Measurements from ENCODE around the gene CRELD1.
A peak's percentile ranks its signal among the peaks of the same experiment; 100 is the strongest.
"Not testable (repeated sequence)": the region's sequence is repeated elsewhere in the genome, so short reads cannot be mapped to it uniquely, and the experiment has no call there.

CRELD1 gene, protein sequence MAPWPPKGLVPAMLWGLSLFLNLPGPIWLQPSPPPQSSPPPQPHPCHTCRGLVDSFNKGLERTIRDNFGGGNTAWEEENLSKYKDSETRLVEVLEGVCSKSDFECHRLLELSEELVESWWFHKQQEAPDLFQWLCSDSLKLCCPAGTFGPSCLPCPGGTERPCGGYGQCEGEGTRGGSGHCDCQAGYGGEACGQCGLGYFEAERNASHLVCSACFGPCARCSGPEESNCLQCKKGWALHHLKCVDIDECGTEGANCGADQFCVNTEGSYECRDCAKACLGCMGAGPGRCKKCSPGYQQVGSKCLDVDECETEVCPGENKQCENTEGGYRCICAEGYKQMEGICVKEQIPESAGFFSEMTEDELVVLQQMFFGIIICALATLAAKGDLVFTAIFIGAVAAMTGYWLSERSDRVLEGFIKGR

DNA sequence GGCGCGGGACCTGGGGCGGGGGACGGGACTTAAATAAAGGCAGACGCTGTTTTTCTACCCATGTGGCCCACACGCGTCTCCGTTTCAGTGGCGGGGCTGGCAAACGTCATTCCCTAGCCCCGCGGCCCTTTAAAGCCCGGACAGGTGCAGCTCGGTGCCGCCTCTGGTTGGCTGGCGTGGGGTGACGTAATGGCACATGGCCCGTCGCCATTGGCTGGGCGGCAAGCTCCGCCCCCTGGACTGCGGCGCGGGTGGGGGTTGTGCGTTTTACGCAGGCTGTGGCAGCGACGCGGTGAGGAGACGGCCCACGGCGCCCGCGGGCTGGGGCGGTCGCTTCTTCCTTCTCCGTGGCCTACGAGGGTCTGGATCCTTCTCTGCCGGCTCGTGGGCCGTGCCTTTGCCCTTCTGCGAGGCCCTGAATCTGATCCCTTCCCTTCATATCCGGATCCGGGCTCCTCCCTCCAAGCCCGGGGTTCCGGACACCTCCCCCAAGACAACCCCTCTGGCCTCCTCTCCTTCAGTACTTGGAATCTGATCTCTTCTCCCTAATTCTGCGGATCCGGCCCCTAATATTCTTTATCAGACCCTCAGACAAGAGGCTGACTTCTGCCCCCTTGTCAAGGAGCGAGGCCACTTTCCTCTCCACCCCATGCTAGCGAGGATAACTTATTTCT, at the start of gene CRELD1:
Gene CRELD1, plus strand, starts transcription at position 274 of the 674 bp plus-strand sequence. CDS start 605 bp downstream, outside the sequence.
- peak; percentile 96 for DNase-seq

DNA sequence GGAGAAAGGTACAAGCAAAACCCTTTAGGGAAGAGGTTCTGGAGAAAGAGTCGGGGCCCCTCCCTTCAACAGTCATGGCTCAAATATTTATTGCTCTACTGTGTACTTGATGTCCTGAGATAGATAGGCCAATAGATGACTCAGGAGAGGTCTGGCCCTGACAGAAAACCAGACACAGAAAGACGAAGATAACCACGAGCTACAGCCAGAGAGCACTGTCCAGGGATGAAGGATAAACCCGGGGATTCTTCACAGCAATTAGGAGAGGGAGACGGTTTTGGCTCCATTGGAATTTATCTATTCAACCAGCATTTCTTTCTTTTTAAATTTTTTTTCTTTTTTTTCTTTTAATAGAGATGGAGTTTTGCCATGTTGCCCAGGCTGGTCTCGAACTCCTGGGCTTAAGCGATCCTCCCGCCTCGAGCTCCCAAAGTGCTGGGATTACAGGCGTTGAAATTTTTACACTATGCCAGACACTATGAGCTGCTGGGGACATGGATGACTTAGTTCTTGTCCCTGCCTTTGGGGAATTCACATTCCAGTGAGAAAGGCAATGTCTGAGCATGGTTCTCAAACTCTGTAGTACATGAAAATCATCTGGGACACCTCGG, 49.0 kb upstream of the CRELD1 start:
- no peak for DNase-seq

DNA sequence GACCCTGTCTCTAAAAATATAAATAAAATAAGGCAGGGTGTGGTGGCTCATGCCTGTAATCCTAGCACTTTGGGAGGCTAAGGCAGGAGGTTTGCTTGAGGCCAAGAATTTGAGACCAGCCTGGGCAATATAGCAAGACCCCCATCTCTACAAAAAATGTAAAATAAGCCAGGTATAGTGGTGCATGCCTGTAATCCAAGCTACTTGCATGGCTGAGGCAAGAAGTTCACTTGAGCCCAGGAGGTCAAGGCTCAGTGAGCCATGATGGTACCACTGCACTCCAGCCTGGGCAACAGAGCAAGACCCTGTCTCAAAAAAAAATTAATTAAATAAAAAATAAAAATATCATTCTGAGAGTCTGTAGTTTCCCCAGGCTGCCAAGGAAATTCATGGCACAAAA, 47.3 kb upstream of the CRELD1 start:
- no peak for DNase-seq

DNA sequence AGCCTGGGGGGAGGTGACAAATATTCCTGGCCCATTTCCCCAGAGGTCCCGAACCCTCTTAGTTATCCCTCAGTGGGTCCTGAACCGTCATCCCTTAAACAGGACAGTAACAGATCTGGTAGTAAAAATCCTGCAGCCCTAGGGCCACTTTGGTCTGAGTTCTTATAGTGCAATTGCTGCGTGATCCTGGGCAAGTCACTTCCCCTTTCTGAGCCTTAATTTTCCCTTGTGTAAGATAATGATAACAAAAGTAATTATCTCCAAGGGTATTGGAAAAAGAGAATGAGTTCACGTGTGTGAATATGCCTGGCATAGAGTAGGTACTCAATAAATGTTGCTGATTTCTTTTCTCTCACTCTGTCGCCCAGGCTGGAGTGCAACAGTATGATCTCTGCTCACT, 46.2 kb upstream of the CRELD1 start:
- no peak for DNase-seq

DNA sequence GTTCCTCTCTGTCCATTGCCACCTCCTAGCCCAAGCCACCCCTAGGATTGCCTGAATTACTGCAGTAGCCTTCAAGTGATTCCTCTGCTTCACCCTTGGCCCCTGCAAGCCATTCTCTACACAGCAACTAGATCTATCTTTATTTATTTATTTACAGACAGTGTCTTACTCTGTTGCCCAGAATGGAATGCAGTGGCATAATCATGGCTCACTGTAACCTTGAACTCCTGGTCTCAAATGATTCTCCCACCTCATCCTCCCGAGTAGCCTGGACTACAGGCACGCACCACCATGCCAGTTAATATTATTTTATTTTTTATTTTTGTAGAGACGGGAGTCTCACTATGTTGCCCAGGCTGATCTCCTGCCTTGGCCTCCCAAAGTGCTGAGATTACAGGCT, 45.1 kb upstream of the CRELD1 start:
- no peak for DNase-seq

DNA sequence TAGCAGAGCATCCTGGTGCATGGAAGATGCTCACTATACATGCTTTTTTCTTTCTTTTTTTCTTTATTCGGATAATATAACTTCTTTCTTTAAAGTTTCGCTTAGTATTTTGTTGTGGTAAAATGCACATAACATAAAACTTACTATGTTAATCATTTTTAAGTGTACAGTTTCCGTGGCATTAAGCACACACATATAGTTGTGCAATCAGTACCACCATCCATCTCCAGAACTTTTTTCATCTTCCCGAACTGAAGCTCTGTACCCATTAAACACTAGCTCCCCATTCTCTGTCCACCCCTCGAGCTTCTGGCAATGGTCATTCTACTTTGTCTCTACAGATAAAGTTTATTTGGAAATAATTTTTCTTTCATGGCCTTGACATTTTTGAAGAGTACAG, 44.2 kb upstream of the CRELD1 start:
- no peak for DNase-seq

DNA sequence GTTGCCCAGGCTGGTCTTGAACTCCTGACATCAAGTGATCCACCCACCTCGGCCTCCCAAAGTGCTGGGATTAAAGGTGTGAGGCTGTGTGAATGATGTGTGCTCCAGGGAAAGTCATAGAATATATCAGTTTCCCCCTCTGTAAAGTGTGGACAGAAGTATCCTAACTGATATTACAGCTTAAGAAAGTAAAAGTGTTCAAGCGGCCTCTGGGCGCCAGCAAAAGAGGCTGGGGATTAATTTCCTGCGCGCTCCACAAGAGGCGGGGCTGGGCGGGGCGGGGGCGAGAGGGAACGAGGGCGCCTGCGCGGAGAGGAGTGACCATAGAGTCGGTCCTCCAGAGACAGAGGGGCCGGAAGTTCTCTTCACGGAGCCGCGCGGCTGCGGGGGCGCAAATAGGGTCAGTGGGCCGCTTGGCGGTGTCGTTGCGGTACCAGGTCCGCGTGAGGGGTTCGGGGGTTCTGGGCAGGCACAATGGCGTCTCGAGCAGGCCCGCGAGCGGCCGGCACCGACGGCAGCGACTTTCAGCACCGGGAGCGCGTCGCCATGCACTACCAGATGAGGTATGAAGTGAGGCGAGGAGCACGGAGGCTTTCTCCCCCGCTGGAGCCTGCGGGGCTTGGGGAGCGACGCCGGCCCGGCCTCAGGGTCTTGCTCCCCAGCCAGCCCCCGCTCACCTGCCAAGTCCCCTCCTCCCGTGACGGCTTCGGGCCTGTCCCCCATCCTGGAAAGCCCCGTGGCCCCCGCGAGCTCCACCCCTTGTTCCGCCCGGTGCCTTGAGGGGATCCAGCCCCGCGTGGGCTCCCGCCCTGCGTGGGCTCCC, 43.2 kb upstream of the CRELD1 start, which contains the start of gene JAGN1:
Gene JAGN1, plus strand, starts transcription at position 362 of the 823 bp plus-strand sequence. Its CDS starts 113 bp downstream, at position 475.
- peak; percentile 87 for DNase-seq

DNA sequence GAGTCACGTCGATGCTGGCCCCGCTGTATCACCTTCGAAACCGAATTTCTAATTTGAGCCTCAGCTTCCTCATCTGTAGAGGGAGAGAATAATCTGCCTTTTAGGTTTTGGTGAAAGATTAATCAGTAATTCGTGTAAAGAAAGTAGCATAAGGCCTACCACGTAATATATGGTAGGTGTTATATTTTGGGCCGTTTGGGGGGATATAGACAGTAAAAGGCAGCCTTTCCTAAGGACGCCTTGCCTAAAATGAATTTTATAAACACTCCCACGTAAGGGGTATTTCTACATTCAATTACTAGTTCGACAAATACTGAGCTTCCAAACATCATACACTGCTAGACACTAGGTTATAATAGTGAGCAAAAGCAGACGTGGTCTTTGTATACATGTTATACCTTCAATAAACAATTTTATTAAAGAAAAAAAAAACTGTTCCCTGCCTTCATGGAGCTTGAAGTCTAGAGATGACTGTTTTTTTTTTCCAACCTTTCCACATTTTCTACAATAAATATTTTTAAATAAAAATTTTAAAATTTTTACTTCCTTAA, 42.5 kb upstream of the CRELD1 start:
- no peak for DNase-seq

DNA sequence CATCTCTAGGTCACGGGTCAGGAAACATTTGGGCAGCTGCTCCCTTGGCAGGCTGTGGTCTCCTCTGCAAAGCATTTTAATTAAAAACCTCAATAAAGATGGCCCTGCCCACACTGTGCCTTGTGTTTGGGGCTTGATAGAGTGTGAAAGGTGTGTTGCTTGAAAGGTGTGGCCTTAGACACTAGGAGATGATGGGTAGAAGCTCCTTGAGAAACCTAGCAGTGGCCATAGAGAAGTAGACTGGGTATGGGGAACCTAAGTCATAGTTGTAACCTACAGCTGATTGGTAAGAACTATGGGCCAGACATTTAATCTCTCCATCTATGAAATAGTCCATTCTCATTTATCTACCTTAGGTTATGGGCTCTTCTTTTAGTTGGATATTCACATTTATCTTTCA, 39.9 kb upstream of the CRELD1 start:
- DNase-seq, result no peak

DNA sequence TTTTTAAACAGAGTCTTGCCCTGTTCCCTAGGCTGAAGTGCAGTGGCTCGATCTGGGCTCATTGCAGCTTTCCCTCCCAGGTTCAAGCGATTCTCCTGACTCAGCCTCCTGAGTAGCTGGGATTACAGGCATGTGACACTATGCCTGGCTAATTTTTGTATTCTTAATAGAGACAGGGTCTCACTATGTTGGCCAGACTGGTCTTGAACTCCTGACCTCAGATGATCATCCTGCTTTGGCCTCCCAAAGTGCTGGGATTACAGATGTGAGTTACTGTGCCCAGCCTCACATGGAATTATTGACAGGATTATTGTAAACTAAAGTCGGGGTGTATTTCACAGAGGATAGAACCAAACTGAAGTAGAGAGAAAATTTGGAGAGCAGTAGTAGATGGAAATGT, 37.9 kb upstream of the CRELD1 start:
- not testable (repeated sequence) for DNase-seq

DNA sequence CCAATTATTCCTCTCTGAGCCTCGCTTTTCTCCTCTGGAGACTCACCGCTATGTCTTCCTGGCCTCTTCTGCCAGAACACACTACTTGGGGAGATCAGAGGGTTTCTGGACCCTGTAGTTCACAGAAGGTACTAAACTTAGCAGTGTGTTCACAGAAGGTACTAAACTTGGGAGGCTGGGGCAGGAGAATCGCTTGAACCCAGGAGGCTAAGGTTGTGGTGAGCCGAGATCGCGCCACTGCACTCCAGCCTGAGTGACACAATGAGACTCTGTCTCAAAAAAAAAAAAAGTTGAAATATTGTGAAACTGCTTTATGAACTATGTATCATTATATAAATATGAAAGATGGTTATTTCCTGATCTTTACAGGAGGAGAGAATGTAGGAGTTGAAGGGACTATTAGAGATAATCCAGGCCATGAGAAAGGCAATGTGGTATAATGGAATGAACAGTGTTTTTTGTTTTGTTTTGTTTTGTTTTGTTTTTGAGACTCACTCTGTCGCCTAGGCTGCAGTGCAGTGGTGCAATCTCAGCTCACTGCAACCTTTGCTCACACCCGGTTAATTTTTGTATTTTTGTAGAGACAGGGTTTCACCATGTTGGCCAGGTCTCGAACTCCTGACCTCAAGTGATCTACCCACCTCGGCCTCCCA, 36.8 kb upstream of the CRELD1 start:
- not testable (repeated sequence) for DNase-seq

DNA sequence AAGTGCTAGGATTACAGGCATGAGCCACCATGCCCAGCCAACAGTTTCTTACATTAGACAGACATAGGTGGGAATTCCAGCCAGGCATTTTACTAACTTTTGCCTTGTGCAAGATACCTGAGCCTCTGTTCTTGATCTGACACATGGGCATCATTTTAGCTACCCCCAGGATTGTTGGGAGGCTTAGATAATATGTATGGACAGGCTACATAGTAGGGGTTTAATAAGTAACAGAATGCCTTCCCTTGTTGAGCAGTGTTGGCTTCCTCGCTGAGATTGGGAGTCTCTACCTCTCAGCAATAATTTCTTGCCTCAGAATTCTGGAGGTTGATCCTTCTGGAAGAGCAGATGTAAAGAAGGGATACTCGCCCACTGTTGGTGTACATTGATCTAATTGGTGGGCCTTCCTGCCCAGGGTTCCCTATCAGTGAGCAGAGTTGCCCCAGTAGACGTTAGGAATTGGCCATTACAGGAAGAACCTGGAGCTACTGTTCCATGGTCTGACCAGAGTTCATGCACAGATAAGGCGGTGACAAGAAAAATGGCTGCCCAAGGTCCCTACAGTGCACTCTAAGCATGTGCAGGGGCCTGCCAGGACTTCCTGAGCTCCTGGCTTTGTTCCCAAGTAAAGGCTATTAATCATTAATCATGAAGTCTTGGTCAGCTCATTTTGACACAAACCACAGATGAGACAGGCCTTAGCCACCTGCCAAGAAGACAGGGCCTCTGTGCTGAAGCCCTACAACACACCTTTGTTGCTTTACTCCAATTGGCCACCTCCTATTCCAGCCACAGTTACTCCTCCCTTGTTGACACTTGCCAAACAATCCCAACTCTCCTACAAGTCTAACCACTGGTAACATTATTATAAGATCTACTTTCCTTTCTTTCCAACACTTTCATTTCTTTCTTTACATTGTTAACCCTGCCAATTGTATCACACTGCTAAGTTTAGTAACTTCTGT, 35.9 kb upstream of the CRELD1 start:
- DNase-seq, result no peak

DNA sequence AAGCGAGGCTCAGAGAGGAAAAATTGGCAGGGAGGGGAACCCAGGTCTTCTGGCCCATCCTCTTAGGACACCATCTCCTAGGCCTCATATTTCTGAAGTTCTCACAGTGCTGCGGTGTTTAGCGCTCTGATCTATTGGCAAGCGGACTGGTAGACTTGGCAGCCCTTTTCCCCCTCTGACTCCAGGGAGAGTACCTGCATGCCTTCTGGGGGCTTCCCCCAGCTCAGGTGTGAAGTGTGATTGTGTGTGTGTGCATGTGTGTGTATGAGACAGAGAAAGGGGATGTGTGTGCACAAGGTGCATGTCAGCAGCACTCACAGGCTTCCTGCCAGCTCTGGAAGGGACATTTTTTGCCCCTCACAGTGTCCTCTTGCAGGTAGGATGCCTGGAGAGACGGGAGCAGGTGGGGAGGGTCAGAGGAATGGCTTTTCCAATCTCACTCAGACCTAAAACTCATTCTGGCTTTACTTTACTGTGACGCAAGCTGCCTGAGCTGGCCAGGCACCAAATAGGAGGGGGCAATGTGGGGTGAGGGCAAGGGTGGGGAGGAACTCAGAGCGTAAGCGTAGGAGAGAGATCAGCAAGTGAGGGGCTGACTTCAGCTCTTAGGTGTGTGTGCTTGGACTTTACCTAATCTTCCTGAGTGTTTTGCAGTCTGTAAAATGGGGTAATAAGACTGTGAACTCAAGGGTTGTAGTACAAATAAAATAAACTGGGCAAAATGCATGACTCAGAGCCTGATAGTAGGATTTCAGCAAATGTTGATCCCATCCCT, 35.0 kb upstream of the CRELD1 start:
- no peak for DNase-seq

DNA sequence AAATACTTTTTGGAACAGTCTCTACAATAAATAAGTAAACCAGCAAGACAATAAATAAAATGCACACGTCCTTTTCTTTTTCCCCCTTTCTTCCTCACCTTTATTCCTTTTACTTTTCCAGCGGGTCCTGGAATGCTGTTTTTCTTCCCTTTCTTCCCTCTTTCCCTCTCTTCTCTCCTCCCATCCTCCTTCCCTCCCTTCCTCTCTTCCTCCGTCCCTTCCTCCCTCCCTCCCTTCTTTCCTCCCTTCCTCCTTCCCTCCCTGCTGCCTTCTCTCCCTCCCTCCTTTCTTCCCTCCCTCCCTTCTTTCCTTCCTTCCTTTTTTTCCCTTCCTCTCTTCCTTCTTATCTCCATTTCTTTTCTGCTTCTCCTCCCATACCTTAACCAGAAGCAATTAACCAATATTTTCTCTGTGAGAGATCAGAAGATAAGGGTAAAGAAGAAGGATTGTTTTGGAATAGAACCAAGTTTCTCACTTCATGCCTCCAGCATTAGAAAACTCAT, 34.3 kb upstream of the CRELD1 start:
- no peak for DNase-seq

DNA sequence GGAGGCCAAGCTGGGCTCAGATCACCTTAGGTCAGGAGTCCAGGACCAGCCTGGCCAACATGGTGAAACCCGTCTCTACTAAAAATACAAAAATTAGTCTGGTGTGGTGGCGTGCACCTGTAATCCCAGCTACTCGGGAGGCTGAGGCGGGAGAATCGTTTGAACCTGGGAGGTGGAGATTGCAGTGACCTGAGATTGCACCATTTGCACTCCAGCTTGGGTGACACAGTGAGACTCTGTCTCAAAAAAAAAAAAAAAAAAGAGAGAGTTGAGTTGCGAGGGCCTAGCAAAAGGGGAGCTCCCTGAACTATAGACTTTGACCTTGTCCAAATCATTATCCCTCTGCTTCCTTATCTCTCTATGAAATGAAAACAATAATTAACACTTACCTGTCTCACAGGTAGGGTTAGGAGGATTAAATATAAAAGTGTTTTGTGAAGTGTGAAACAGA, 32.6 kb upstream of the CRELD1 start:
- DNase-seq, result not testable (repeated sequence)

DNA sequence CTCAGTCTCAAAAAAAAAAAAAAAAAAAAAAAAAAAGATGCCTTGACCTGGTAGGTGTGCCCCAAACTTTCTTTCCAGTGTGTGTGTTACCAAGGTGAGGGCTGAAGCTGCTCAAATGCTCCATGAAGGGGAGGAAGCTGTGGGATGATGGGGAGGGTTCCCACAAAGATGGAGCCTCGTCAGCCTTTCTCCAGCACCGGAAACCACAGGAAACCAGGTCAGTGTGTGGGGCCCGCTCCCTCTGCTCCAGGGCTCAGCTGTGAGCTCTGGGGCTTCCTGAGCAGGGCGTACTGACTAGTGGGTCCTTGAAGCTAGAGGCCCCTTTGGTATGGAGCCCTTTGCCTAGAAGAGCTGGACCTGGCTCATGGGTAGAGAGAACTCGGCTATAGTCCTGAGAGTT, 31.7 kb upstream of the CRELD1 start:
- peak; percentile 36 for DNase-seq

DNA sequence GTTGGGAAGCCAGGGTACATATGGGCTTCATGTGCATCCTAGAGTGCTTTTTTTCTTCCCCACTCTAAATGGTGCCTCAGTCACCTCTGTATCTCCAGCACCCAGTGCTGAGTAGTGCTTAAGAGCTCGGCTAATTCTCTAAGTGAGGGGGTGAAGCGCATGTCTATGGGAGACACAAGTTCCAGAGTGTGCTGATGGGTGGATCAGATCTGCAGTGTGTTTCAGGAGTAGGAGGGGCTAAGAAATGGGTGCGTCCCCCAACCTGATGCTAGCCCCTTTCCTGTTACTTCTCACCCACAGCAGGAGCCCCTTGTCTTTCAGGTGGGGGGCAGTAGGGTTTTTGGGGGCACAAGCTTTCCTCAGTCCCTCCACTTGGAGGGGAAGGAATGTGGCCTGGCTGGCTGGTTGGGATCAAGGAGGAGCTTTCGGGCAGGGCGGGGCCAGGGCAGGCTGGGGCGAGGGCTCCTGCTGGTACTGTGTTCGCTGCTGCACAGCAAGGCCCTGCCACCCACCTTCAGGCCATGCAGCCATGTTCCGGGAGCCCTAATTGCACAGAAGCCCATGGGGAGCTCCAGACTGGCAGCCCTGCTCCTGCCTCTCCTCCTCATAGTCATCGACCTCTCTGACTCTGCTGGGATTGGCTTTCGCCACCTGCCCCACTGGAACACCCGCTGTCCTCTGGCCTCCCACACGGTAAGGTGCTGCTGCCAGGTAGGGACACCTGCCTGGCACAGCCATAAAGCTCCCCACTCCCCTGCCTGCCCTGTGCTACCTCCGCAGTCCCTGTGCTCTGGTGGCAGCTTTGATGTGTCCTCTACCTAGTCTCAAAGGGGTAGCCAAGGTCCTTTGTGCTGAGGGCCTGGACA, 31.0 kb upstream of the CRELD1 start, which contains the start of gene IL17RE:
Gene IL17RE, plus strand, starts transcription at position 477 of the 866 bp plus-strand sequence. Its CDS starts 85 bp downstream, at position 562.
- no peak for DNase-seq

DNA sequence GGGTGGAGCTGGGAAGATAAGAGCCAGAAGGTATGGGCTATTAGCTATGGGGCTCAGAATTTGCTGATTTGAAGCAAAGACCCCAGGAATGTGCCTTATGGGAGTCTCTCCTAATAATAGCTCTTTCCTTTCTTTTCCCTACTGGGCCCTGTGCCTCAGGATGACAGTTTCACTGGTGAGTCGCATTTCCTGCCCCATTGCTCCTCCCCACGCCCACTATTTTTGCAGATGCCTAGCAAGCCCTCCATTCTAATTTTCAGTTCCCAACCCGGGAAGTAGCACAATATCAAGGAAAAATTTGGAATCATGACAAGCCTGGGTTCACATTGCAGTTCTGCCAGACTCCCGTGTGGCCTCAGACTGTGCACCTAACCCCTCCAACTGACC, 30.4 kb upstream of the CRELD1 start:
- no peak for DNase-seq

DNA sequence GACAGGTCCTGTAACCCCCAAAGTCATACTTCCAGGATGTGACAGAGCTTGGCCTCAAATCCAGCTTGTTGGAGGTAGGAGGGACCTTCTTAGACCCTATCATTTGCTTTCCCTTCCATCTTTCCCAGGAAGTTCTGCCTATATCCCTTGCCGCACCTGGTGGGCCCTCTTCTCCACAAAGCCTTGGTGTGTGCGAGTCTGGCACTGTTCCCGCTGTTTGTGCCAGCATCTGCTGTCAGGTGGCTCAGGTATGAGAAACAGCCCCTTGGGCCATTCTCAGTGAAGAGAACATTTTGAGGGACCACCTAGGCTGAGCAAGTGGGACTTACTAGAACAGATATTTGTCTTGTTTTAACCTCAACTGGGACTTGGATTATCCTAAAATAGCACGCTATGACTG, 29.7 kb upstream of the CRELD1 start:
- no peak for DNase-seq
